ENCODE data around the gene DZIP3.

Gene DZIP3

DNA sequence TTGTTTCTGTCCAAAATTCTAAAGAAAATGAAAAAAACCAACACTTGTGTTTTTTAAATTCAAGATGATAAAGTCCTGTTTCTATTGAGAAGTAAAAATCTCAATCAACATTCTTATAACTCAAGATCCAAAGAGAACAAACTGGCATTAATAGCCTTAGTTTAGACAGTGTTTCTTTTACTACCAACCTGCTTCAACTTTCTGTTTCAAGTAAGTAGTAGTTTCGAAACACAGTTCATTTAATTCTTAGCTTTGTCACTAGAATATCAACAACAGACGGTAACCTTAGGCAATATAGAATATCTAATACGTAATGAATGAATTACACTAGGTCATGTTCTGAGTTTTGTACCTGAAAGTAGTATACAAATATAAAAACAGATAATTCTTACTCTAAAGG is 24.0 kb upstream of the DZIP3 start:
- no peak overlapping the region for H3K4me3 ChIP-seq (ENCODE audit: low read length)
- H3K27ac ChIP-seq (ENCODE audit: low read length), result no peak overlapping the region
- H2AFZ ChIP-seq (ENCODE audit: low read length), result no peak overlapping the region
- no peaks in the 10 kb centered on the region for H3F3A ChIP-seq (ENCODE audit: insufficient read depth, low read length)
- no peaks in the 10 kb centered on the region for H4K20me1 ChIP-seq (ENCODE audit: insufficient read depth, low read length)
- TF ChIP-seq EZH2 (optimal IDR thresholded peaks at IDR 0.05; ENCODE audit: low read depth, low read length) (no peak), CTCF (IDR thresholded peaks at IDR 0.05; ENCODE audit: low read length) (no peak), EZH2phosphoT487 (IDR thresholded peaks at IDR 0.05; ENCODE audit: low read length) (no peak)
- H3K9me3 ChIP-seq (replicated peaks; ENCODE audit: insufficient read depth, low read length), result no peaks in the 10 kb centered on the region
- no peaks in the 10 kb centered on the region; the same call in 1 of the 2 replicates for H3K36me3 ChIP-seq (replicated peaks; ENCODE audit: insufficient read depth, low read length)
- H3K27me3 ChIP-seq (replicated peaks; ENCODE audit: insufficient read depth, low read length), result no peaks in the 10 kb centered on the region
- H3K9ac ChIP-seq (ENCODE audit: low read length), result no peak overlapping the region
- H3K4me1 ChIP-seq (ENCODE audit: low read length), result no peaks in the 10 kb centered on the region
- H3K79me2 ChIP-seq (ENCODE audit: low read length), result no peaks in the 10 kb centered on the region
- no peaks in the 10 kb centered on the region for H3K9me2 ChIP-seq (replicated peaks; ENCODE audit: insufficient read depth, low read length)
- H3K4me2 ChIP-seq (ENCODE audit: low read depth, low read length), result no peak overlapping the region
- DNase-seq, result no peak

- no peaks in the 10 kb centered on the region for H3K9me2 ChIP-seq (replicated peaks; ENCODE audit: insufficient read depth, low read length)
- no peak overlapping the region for H3K4me2 ChIP-seq (ENCODE audit: low read depth, low read length)
- no peak overlapping the region for H2AFZ ChIP-seq (ENCODE audit: low read length)
- no peaks in the 10 kb centered on the region for H3K4me1 ChIP-seq (ENCODE audit: low read length)
- no peak overlapping the region for H3K9ac ChIP-seq (ENCODE audit: low read length)
- H3K4me3 ChIP-seq (ENCODE audit: low read length), result no peak overlapping the region
- H4K20me1 ChIP-seq (ENCODE audit: insufficient read depth, low read length), result no peaks in the 10 kb centered on the region
- no peak for TF ChIP-seq EZH2 (optimal IDR thresholded peaks at IDR 0.05; ENCODE audit: low read depth, low read length)
- no peak for TF ChIP-seq EZH2phosphoT487 (IDR thresholded peaks at IDR 0.05; ENCODE audit: low read length)
- no peak for TF ChIP-seq CTCF (IDR thresholded peaks at IDR 0.05; ENCODE audit: low read length)
- no peak overlapping the region for H3K27ac ChIP-seq (ENCODE audit: low read length)
- no peak for DNase-seq
- H3K36me3 ChIP-seq (replicated peaks; ENCODE audit: insufficient read depth, low read length), result no peaks in the 10 kb centered on the region; the same call in 1 of the 2 replicates
- H3K79me2 ChIP-seq (ENCODE audit: low read length), result no peaks in the 10 kb centered on the region
- no peaks in the 10 kb centered on the region for H3K9me3 ChIP-seq (replicated peaks; ENCODE audit: insufficient read depth, low read length)
- no peaks in the 10 kb centered on the region for H3F3A ChIP-seq (ENCODE audit: insufficient read depth, low read length)
- H3K27me3 ChIP-seq (replicated peaks; ENCODE audit: insufficient read depth, low read length), result no peaks in the 10 kb centered on the region
Observed at GRCh38 chr3:108566599-108566998, 22.9 kb upstream of the DZIP3 start.

DNA sequence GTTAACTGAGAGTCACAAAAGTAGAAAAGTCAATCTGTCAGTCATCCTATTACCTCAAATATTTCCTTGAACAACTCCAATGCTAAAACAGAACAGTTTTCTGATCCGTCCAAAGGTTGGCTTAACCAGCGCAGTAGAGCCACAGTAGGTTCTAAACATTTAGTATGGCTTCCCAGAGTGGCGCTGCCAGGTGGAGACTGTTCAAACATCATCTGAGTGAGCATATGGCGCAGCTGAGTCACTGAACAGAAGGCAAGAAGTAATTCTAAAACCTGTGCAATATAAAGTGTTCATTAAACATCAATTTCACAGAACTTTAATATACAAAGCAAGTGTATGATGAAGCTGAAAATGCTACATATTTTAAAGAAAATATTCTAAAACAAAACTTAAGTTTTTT is 20.2 kb upstream of the DZIP3 start:
- Histone ChIP-seq H3K4me3 (ENCODE audit: low read length) (no peak overlapping the region), H4K20me1 (ENCODE audit: insufficient read depth, low read length) (no peaks in the 10 kb centered on the region), H3K9me2 (replicated peaks; ENCODE audit: insufficient read depth, low read length) (no peaks in the 10 kb centered on the region), H3K36me3 (replicated peaks; ENCODE audit: insufficient read depth, low read length) (peaks cover under 1% of the 10 kb centered on the region; the same call in 1 of the 2 replicates), H3K4me1 (ENCODE audit: low read length) (no peaks in the 10 kb centered on the region), H3K9me3 (replicated peaks; ENCODE audit: insufficient read depth, low read length) (no peaks in the 10 kb centered on the region), H3K79me2 (ENCODE audit: low read length) (no peaks in the 10 kb centered on the region), H2AFZ (ENCODE audit: low read length) (no peak overlapping the region), H3F3A (ENCODE audit: insufficient read depth, low read length) (no peaks in the 10 kb centered on the region), H3K27me3 (replicated peaks; ENCODE audit: insufficient read depth, low read length) (no peaks in the 10 kb centered on the region), H3K9ac (ENCODE audit: low read length) (no peak overlapping the region), H3K27ac (ENCODE audit: low read length) (no peak overlapping the region), H3K4me2 (ENCODE audit: low read depth, low read length) (no peak overlapping the region)
- no peak for DNase-seq
- TF ChIP-seq EZH2 (optimal IDR thresholded peaks at IDR 0.05; ENCODE audit: low read depth, low read length), result no peak
- no peak for TF ChIP-seq CTCF (IDR thresholded peaks at IDR 0.05; ENCODE audit: low read length)
- TF ChIP-seq EZH2phosphoT487 (IDR thresholded peaks at IDR 0.05; ENCODE audit: low read length), result no peak
